Stimulated activated CD4-positive, alpha-beta T cell treated with anti-CD3 and anti-CD28 coated beads, Interleukin-12 subunit alpha, Interleukin-12 subunit beta, amount 100 ng/mL, for 48 hours (primary cell): ENCODE results near the gene SYNE4.
"Not testable (repeated sequence)": the region's sequence is repeated elsewhere in the genome, so short reads cannot be mapped to it uniquely, and the experiment has no call there.

ENCODE experiments used
- DNase-seq, 3 donors: peaks; one replicate each; pipeline ENCODE4 v3.0.0-alpha.2; 2020; ENCODE audit warnings: low read depth in 2 of 3, low spot score in 1 of 3

SYNE4 gene

DNA sequence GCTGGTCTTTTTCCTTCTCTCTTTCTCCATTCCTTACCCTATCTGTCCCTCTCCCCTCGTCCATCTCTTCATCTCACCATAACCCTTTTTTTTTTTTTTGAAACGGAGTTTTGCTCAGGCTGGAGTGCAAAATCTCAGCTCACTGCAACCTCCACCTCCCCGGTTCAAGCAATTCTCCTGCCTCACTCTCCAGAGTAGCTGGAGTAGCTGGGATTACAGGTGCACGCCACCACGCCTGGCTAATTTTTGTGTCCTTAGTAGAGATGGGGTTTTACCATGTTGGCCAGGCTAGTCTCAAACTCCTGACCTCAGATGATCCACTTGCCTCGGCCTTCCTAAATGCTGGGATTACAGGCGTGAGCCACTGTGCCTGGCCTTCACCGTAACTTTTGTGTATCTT, 51.2 kb downstream of the SYNE4 start:
- not testable (repeated sequence) for DNase-seq

- DNase-seq, result no peak
Measured at GRCh38 chr19:35955881-35956634, 52.6 kb downstream of the SYNE4 start.
